GM12874 (cell line): ENCODE results near the gene IL1RAPL2.

Experiments used
- CTCF ChIP-seq: IDR thresholded peaks from 2 replicates; pipeline ENCODE4 v1.5.1; 2011; ENCODE audit warnings: low read depth, mild to moderate bottlenecking, control low read depth, low read length, moderate library complexity; ENCODE audit not compliant: insufficient read depth

IL1RAPL2 gene

GRCh38 chrX:105552395-105552794, 986.4 kb downstream of the IL1RAPL2 start:
- no peak for TF ChIP-seq CTCF

GRCh38 chrX:105553118-105553517, 987.1 kb downstream of the IL1RAPL2 start:
- TF ChIP-seq CTCF: no peak

- TF ChIP-seq CTCF: no peak
These were observed 998.5 kb downstream of the IL1RAPL2 start for GRCh38 chrX:105564501-105564900.

GRCh38 chrX:105565856-105566255, 999.9 kb downstream of the IL1RAPL2 start:
- TF ChIP-seq CTCF: no peak

- TF ChIP-seq CTCF: no peak
These were observed 1001.1 kb downstream of the IL1RAPL2 start for GRCh38 chrX:105567082-105567481.

GRCh38 chrX:105608745-105609144, 1042.7 kb downstream of the IL1RAPL2 start:
- TF ChIP-seq CTCF: no peak

GRCh38 chrX:105609530-105609929, 1043.5 kb downstream of the IL1RAPL2 start:
- TF ChIP-seq CTCF: no peak

- no peak for TF ChIP-seq CTCF
These were observed 1044.4 kb downstream of the IL1RAPL2 start for GRCh38 chrX:105610411-105610810.
